HG02938 (cell line): ENCODE results near the gene SPRTN.
"Not testable (repeated sequence)": the region's sequence is repeated elsewhere in the genome, so short reads cannot be mapped to it uniquely, and the experiment has no call there.

ENCODE experiments used
- ATAC-seq: cut with Tn5 transposase; IDR thresholded peaks from one replicate; pipeline ENCODE4 v1.9.1; 2021; ENCODE audit warnings: mild to moderate bottlenecking, moderate library complexity; ENCODE audit not compliant: unreplicated experiment

SPRTN gene

GRCh38 chr1:231335663-231336602 is 2.2 kb upstream of the SPRTN start:
- ATAC-seq = no peak

- peak; percentile 4 for ATAC-seq
These were observed 1.0 kb upstream of the SPRTN start for GRCh38 chr1:231337043-231337471.

GRCh38 chr1:231337472-231338269 is 422 bp upstream of the SPRTN start, which contains the start of gene EXOC8:
Gene EXOC8 (minus strand): TSS chr1:231337852. CDS start chr1:231337745, 107 bp downstream.
- peak; percentile 77 for ATAC-seq

GRCh38 chr1:231340328-231341013 is 2.4 kb downstream of the SPRTN start:
- ATAC-seq = no peak

- no peak for ATAC-seq
These were observed 9.9 kb downstream of the SPRTN start for GRCh38 chr1:231347961-231348360.

- no peak for ATAC-seq
These were observed 10.3 kb downstream of the SPRTN start for GRCh38 chr1:231348442-231348841.

GRCh38 chr1:231348856-231349255 is 10.8 kb downstream of the SPRTN start:
- not testable (repeated sequence) for ATAC-seq

GRCh38 chr1:231351816-231352215 is 13.7 kb downstream of the SPRTN start:
- no peak for ATAC-seq

- no peak for ATAC-seq
These were observed 15.0 kb downstream of the SPRTN start for GRCh38 chr1:231353086-231353485.

- no peak for ATAC-seq
These were observed 16.4 kb downstream of the SPRTN start for GRCh38 chr1:231354330-231355020.

- no peak for ATAC-seq
These were observed 17.1 kb downstream of the SPRTN start for GRCh38 chr1:231355171-231355570.

- ATAC-seq = no peak
These were observed 19.2 kb downstream of the SPRTN start for GRCh38 chr1:231357187-231357772.

GRCh38 chr1:231357831-231358354 is 19.8 kb downstream of the SPRTN start:
- peak; percentile 78 for ATAC-seq

GRCh38 chr1:231359113-231359512 is 21.0 kb downstream of the SPRTN start:
- ATAC-seq = no peak

GRCh38 chr1:231362325-231362724 is 24.2 kb downstream of the SPRTN start:
- ATAC-seq = no peak

- no peak for ATAC-seq
These were observed 25.5 kb downstream of the SPRTN start for GRCh38 chr1:231363624-231364023.

- no peak for ATAC-seq
These were observed 26.1 kb downstream of the SPRTN start for GRCh38 chr1:231364192-231364591.

GRCh38 chr1:231369282-231369681 is 31.2 kb downstream of the SPRTN start:
- no peak for ATAC-seq

GRCh38 chr1:231372501-231372900 is 34.4 kb downstream of the SPRTN start:
- ATAC-seq = no peak

GRCh38 chr1:231374394-231374793 is 36.3 kb downstream of the SPRTN start:
- no peak for ATAC-seq
